ENCODE results near the gene ZPBP. TPM values are rescaled to one million over a fixed set of nuclear protein-coding genes. Genes with fewer than 3 reads are reported as not detected.

Gene ZPBP
- total and polyA plus RNA-seq, 2 of the 4 experiments (the other 2 are of a cell fraction): not detected

DNA sequence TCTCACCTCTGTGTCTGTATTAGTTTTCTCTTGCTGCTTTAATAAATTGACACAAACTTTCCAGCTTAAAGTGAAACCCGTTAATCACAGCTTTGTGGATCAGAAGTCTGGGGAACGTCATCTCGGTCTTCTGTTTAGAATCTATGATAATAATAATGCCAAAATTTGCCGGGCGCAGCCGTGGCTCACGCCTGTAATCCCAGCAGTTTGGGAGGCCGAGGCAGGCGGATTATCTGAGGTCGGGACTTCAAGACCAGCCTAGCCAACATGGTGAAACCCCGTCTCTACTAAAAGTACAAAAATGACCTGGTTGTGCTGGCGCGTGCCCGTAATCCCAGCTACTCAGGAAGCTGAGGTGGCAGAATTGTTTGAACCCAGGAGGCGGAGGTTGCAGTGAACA is 8.8 kb upstream of the ZPBP start:
- Histone ChIP-seq H3K14ac (replicated peaks; ENCODE audit: low read depth, low read length) (no peak overlapping the region), H4K5ac (ENCODE audit: low read depth, low read length) (no peak overlapping the region), H2AFZ (replicated peaks; ENCODE audit: low read length, poor library complexity) (no peak overlapping the region), H4K20me1 (ENCODE audit: insufficient read depth, low read length) (no peaks in the 10 kb centered on the region), H3K27ac (ENCODE audit: insufficient read depth, low read length) (no peak overlapping the region), H2BK20ac (ENCODE audit: low read depth, low read length) (no peak overlapping the region), H3K4ac (ENCODE audit: low read depth, low read length) (no peak overlapping the region), H3K36me3 (ENCODE audit: control insufficient read depth, insufficient read depth, low read length) (no peaks in the 10 kb centered on the region), H2BK15ac (ENCODE audit: low read depth, low read length) (no peak overlapping the region), H2AK9ac (replicated peaks; ENCODE audit: low read depth, low read length, poor library complexity) (no peak overlapping the region), H3K9me1 (ENCODE audit: insufficient read depth, low read length) (no peaks in the 10 kb centered on the region), H3K9me3 (ENCODE audit: control insufficient read depth, insufficient read depth, low read length) (no peaks in the 10 kb centered on the region; the same call in 1 of the 2 replicates), H3K27me3 (ENCODE audit: control insufficient read depth, insufficient read depth, low read length) (no peaks in the 10 kb centered on the region), H2AK5ac (ENCODE audit: low read depth, low read length) (no peak overlapping the region), H2BK120ac (ENCODE audit: low read depth, low read length) (no peak overlapping the region), H4K8ac (ENCODE audit: low read depth in 2 of 2, low read length in 2 of 2) (no peak overlapping the region), H3K9ac (ENCODE audit: low read depth, low read length) (no peak overlapping the region), H3K23ac (ENCODE audit: low read depth, low read length) (no peak overlapping the region), H3K18ac (ENCODE audit: low read depth, low read length) (no peak overlapping the region), H2BK5ac (ENCODE audit: low read depth, low read length, poor library complexity, severe bottlenecking) (no peak overlapping the region), H3K4me2 (ENCODE audit: low read depth, low read length) (no peak overlapping the region), H3K79me1 (ENCODE audit: low read depth in 1 of 2, low read length in 2 of 2) (no peaks in the 10 kb centered on the region), H4K91ac (ENCODE audit: insufficient read depth, low read depth, low read length) (no peak overlapping the region), H3K4me3 (ENCODE audit: insufficient read depth, low read depth, low read length) (no peak overlapping the region), H3K4me1 (ENCODE audit: control insufficient read depth, insufficient read depth, low read length) (no peaks in the 10 kb centered on the region), H3K56ac (ENCODE audit: extremely low read depth, insufficient read depth, low read length) (no peak overlapping the region)
- ChIA-PET POLR2A (ENCODE audit: unreplicated experiment) (no interaction called here), CTCF (interaction anchor here (1.2 kb wide), 1 partner anchor 7 kb away, joined by 3 read pairs; no protein-coding TSS in a partner anchor)
- DNase-seq (no peak), ATAC-seq (ENCODE audit: low read depth) (no peak)
- intact Hi-C loops (cut with micrococcal nuclease) (no loop called here), dilution Hi-C loops (cut with HindIII; ENCODE audit: low sequenced_read_pairs, unreplicated experiment) (no loop called here), in situ Hi-C loops (cut with MboI; ENCODE audit: low sequenced_read_pairs) (no loop called here)
- WGBS, 2 experiments (ENCODE audit: extremely low coverage in 2 of 2, insufficient read length in 1 of 2): 68% methylated on average over 6 of the region's 15 CpGs; no CpG with 5 or more reads in 1 of the 2 experiments
- BruUV-seq (replicated peaks): no TSS peak
- TF ChIP-seq BHLHE40 (IDR thresholded peaks at IDR 0.05; ENCODE audit: low read depth, low read length) (no peak), MAFK (IDR thresholded peaks at IDR 0.05; ENCODE audit: low read depth, low read length) (no peak)

Measured in IMR-90 (cell line).